H1 (cell line): ENCODE data around the gene GNG12. TPM values are rescaled to one million over a fixed set of nuclear protein-coding genes. Genes with fewer than 3 reads are reported as not detected.

Experiments
- CTCF ChIA-PET: fragments of 300-600 bp; sonication (Branson Sonifier 250); formaldehyde crosslinking; loops from one replicate; lab custom pipeline; 2021; ENCODE audit not compliant: partially characterized antibody; lab: Charles Lee
- POLR2A ChIA-PET: fragments of 300-600 bp; sonication (Branson Sonifier 250); formaldehyde crosslinking; loops from one replicate; lab custom pipeline; 2021; ENCODE audit warnings: inconsistent platforms; ENCODE audit not compliant: partially characterized antibody; lab: Charles Lee
- DNase-seq, 2 experiments: peaks; one replicate each; pipeline versions ENCODE4 v3.0.0 to v3.0.0-alpha.2; 2010 to 2022; ENCODE audit warnings: low spot score in 2 of 2, low read depth in 1 of 2, mixed read lengths in 1 of 2
- FAIRE-seq: peaks from 2 replicates; lab custom pipeline; 2011; peaks lifted over from hg19 to GRCh38; lab: Jason Lieb, UNC
- H2AFZ ChIP-seq: 2 replicates; pipeline ENCODE4 v1.8.1; 2012; ENCODE audit warnings: low read length, inconsistent platforms
- H2AK5ac ChIP-seq: 2 replicates; pipeline ENCODE4 v1.6.1; 2013; ENCODE audit warnings: low read depth, low read length
- H2BK120ac ChIP-seq: replicated peaks from 2 replicates; pipeline ENCODE3; 2013; ENCODE audit warnings: low read depth, low read length, inconsistent platforms
- H2BK12ac ChIP-seq: 2 replicates; pipeline ENCODE4 v1.6.1; 2013; ENCODE audit warnings: low read depth, low read length
- H2BK15ac ChIP-seq: 2 replicates; pipeline ENCODE4 v1.6.1; 2013; ENCODE audit warnings: low read length
- H2BK20ac ChIP-seq: 2 replicates; pipeline ENCODE4 v1.6.1; 2013; ENCODE audit warnings: low read length
- H2BK5ac ChIP-seq: 2 replicates; pipeline ENCODE4 v1.6.1; 2013; ENCODE audit warnings: low read depth, low read length
- H3K14ac ChIP-seq: 2 replicates; pipeline ENCODE4 v1.6.1; 2013; ENCODE audit warnings: inconsistent platforms; ENCODE audit not compliant: insufficient read length
- H3K18ac ChIP-seq: 2 replicates; pipeline ENCODE4 v1.6.1; 2013; ENCODE audit warnings: low read length; ENCODE audit errors: extremely low read depth
- H3K23ac ChIP-seq: 2 replicates; pipeline ENCODE4 v1.6.1; 2013; ENCODE audit warnings: inconsistent platforms; ENCODE audit not compliant: insufficient read length
- H3K23me2 ChIP-seq: 2 replicates; pipeline ENCODE4 v1.6.1; 2013; ENCODE audit warnings: low read depth, low read length
- H3K27ac ChIP-seq: 2 replicates; pipeline ENCODE4 v1.6.1; 2011; ENCODE audit warnings: low read depth, low read length, inconsistent platforms
- H3K27me3 ChIP-seq, 4 experiments: replicated peaks in 1 of 4; 1 replicate in 1 of 4; 2 replicates in 3 of 4; pipeline versions ENCODE4 v1.6.1 to v1.8.1; 2011 to 2013; ENCODE audit warnings: low read length in 3 of 4, mild to moderate bottlenecking in 3 of 4, inconsistent platforms in 2 of 4, mixed read lengths in 2 of 4, moderate library complexity in 1 of 4; ENCODE audit not compliant: control insufficient read depth in 3 of 4, insufficient read depth in 3 of 4; ENCODE audit errors: extremely low read depth in 1 of 4
- H3K36me3 ChIP-seq, 4 experiments: 2 replicates each; pipeline versions ENCODE4 v1.6.1 to v1.8.1; 2011 to 2013; ENCODE audit warnings: mild to moderate bottlenecking in 4 of 4, low read length in 3 of 4, moderate library complexity in 2 of 4, control low read depth in 1 of 4, inconsistent platforms in 1 of 4; ENCODE audit not compliant: insufficient read depth in 4 of 4, control insufficient read depth in 2 of 4
- H3K4ac ChIP-seq: replicated peaks from 2 replicates; pipeline ENCODE3; 2013; ENCODE audit warnings: low read length, low read depth, mixed read lengths, inconsistent platforms; ENCODE audit not compliant: insufficient read length
- H3K4me1 ChIP-seq, 4 experiments: replicated peaks in 1 of 4; 1 replicate in 1 of 4; 2 replicates in 3 of 4; pipeline versions ENCODE4 v1.6.1 to v1.8.1; 2011 to 2013; ENCODE audit warnings: low read length in 3 of 4, inconsistent platforms in 2 of 4, mixed read lengths in 1 of 4; ENCODE audit not compliant: insufficient read depth in 4 of 4, control insufficient read depth in 3 of 4
- H3K4me2 ChIP-seq, 2 experiments: 2 replicates each; pipeline versions ENCODE4 v1.6.1 to v1.8.1; 2011 to 2013; ENCODE audit warnings: low read depth in 2 of 2, low read length in 2 of 2, control low read depth in 1 of 2, inconsistent platforms in 1 of 2, mild to moderate bottlenecking in 1 of 2; ENCODE audit not compliant: insufficient read depth in 1 of 2
- H3K4me3 ChIP-seq, 4 experiments: fragments of 200-600, 300-600 bp in 1 of 4; sonication (generic), shearing (Covaris generic), sonication (Bioruptor Twin) in 1 of 4; 2 replicates each; pipeline versions ENCODE4 v1.5.1 to v1.8.1; 2011 to 2016; ENCODE audit warnings: low read length in 4 of 4, low read depth in 3 of 4, control low read depth in 2 of 4, inconsistent platforms in 2 of 4, mild to moderate bottlenecking in 2 of 4, mixed read lengths in 1 of 4, moderate library complexity in 1 of 4; ENCODE audit not compliant: insufficient read depth in 2 of 4; ENCODE audit errors: extremely low read depth in 1 of 4
- H3K56ac ChIP-seq: replicated peaks from 2 replicates; pipeline ENCODE3; 2013; ENCODE audit warnings: low read depth, mild to moderate bottlenecking, mixed read lengths, low read length, inconsistent platforms; ENCODE audit not compliant: insufficient read length
- H3K79me1 ChIP-seq: 2 replicates; pipeline ENCODE4 v1.6.1; 2013; ENCODE audit warnings: low read depth, low read length, control low read depth
- H3K79me2 ChIP-seq, 2 experiments: 2 replicates each; pipeline versions ENCODE4 v1.6.1 to v1.8.1; 2012 to 2013; ENCODE audit warnings: low read length in 2 of 2, mild to moderate bottlenecking in 2 of 2, inconsistent platforms in 1 of 2; ENCODE audit not compliant: insufficient read depth in 2 of 2, control insufficient read depth in 1 of 2
- H3K9ac ChIP-seq, 4 experiments: replicated peaks in 1 of 4; 1 replicate in 1 of 4; 2 replicates in 3 of 4; pipeline versions ENCODE4 v1.6.1 to v1.8.1; 2011 to 2013; ENCODE audit warnings: low read depth in 3 of 4, low read length in 3 of 4, control low read depth in 2 of 4, mild to moderate bottlenecking in 2 of 4, moderate library complexity in 2 of 4, inconsistent platforms in 1 of 4; ENCODE audit errors: extremely low read depth in 1 of 4
- H3K9me3 ChIP-seq, 2 experiments: 2 replicates each; pipeline versions ENCODE4 v1.6.1 to v1.8.1; 2012 to 2013; ENCODE audit warnings: mild to moderate bottlenecking in 2 of 2, moderate library complexity in 2 of 2, control low read depth in 1 of 2, inconsistent platforms in 1 of 2, low read depth in 1 of 2, low read length in 1 of 2, mixed read lengths in 1 of 2; ENCODE audit not compliant: insufficient read depth in 2 of 2
- H4K20me1 ChIP-seq, 2 experiments: replicated peaks in 1 of 2; 2 replicates each; pipeline versions ENCODE3 to v1.8.1; 2011 to 2013; ENCODE audit warnings: inconsistent platforms in 2 of 2, low read length in 2 of 2, mild to moderate bottlenecking in 1 of 2; ENCODE audit not compliant: insufficient read depth in 2 of 2, control insufficient read depth in 1 of 2
- H4K5ac ChIP-seq: 2 replicates; pipeline ENCODE4 v1.6.1; 2013; ENCODE audit warnings: low read length, low read depth, mixed read lengths, inconsistent platforms; ENCODE audit not compliant: insufficient read length
- H4K8ac ChIP-seq: 2 replicates; pipeline ENCODE4 v1.8.0; 2013; ENCODE audit warnings: mild to moderate bottlenecking, moderate library complexity, low read length, inconsistent platforms; ENCODE audit not compliant: insufficient read depth; ENCODE audit errors: extremely low read depth
- H4K91ac ChIP-seq: replicated peaks from 2 replicates; pipeline ENCODE3; 2013; ENCODE audit warnings: low read length, mixed read lengths, inconsistent platforms; ENCODE audit not compliant: insufficient read length
- BACH1 ChIP-seq: IDR thresholded peaks from 2 replicates; pipeline ENCODE4 v1.6.1; 2012; ENCODE audit warnings: low read length, improper control_type of control experiment
- SIRT6 ChIP-seq: IDR thresholded peaks from one replicate; pipeline ENCODE4 v1.7.1; 2012; ENCODE audit warnings: low read length, inconsistent platforms
- polyA plus RNA-seq, 7 experiments: library from polyadenylated mRNA; depleted of rRNA in 3 of 7; stranded (reverse) in 5 of 7; unstranded in 2 of 7; fragments of >200 nt in 5 of 7; fragments of 200-250 nt in 2 of 7; gene quantifications; 1 replicate in 5 of 7; 2 replicates in 1 of 7; 4 replicates in 1 of 7; pipeline versions ENCODE4 v1.2.1 to v1.2.3, GENCODE V29; 2011 to 2013; ENCODE audit warnings: missing spikeins in 2 of 7, mixed read lengths in 2 of 7
- total RNA-seq: library from RNA; stranded (reverse); fragmentation: NEBNext Ultra II Directional; extraction: Animal tissue kit (Norgen Biotek cat#: 25700); gene quantifications from 2 replicates; pipeline ENCODE4 v1.2.1, GENCODE V29; 2021
- TF ChIP-seq, protein P1 (sequence below): IDR thresholded peaks from 2 replicates; pipeline ENCODE4 v1.6.1; 2011; ENCODE audit warnings: low read length, improper control_type of control experiment
- TF ChIP-seq, protein P2 (sequence below): IDR thresholded peaks from 2 replicates; pipeline ENCODE4 v1.6.1; 2012; ENCODE audit warnings: low read length, inconsistent platforms

Gene GNG12
- total and polyA plus RNA-seq, 2 of the 8 experiments (the other 6 are each of a cell fraction or from before 2014, with no cell fraction given) = 11.4 to 35.8 TPM

- H2BK12ac ChIP-seq = no peak overlapping the region
- ChIA-PET POLR2A (no interaction called here), CTCF (interaction anchor here (1.5 to 1.7 kb wide), 2 partner anchors 9 to 273 kb away, joined by 3 to 4 read pairs; no protein-coding TSS in a partner anchor)
- no peak for DNase-seq
- no peaks in the 10 kb centered on the region for H3K79me1 ChIP-seq
- H2BK5ac ChIP-seq = no peak overlapping the region
- H3K27me3 ChIP-seq = no peaks in the 10 kb centered on the region
- no peak overlapping the region for H2AFZ ChIP-seq
- no peak overlapping the region for H4K91ac ChIP-seq
- no peak overlapping the region for H2AK5ac ChIP-seq
- H3K4me1 ChIP-seq = peaks cover 5 to 25% (median 18%) of the 10 kb centered on the region in 4 experiments; a peak in 6 of 7 replicates
- no peaks in the 10 kb centered on the region for H4K20me1 ChIP-seq
- H3K23ac ChIP-seq = no peak overlapping the region
- FAIRE-seq = no peak
- no peaks in the 10 kb centered on the region for H3K9me3 ChIP-seq
- no peaks in the 10 kb centered on the region for H3K23me2 ChIP-seq
- no peak overlapping the region for H3K56ac ChIP-seq
- no peak overlapping the region for H4K8ac ChIP-seq
- no peak overlapping the region for H3K4me3 ChIP-seq
- no peak overlapping the region for H2BK15ac ChIP-seq
- H3K27ac ChIP-seq = no peak overlapping the region
- H3K79me2 ChIP-seq = no peaks in the 10 kb centered on the region
- no peak overlapping the region for H3K9ac ChIP-seq
- no peak overlapping the region for H2BK20ac ChIP-seq
- H2BK120ac ChIP-seq = no peak overlapping the region
- no peaks in the 10 kb centered on the region for H3K36me3 ChIP-seq
- no peak overlapping the region for H4K5ac ChIP-seq
- no peak overlapping the region for H3K18ac ChIP-seq
- H3K4me2 ChIP-seq = no peak overlapping the region
- no peak overlapping the region for H3K14ac ChIP-seq
- no peak overlapping the region for H3K4ac ChIP-seq
- TF ChIP-seq, protein P1, sequence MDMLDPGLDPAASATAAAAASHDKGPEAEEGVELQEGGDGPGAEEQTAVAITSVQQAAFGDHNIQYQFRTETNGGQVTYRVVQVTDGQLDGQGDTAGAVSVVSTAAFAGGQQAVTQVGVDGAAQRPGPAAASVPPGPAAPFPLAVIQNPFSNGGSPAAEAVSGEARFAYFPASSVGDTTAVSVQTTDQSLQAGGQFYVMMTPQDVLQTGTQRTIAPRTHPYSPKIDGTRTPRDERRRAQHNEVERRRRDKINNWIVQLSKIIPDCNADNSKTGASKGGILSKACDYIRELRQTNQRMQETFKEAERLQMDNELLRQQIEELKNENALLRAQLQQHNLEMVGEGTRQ = no peak
- TF ChIP-seq BACH1 (no peak), SIRT6 (no peak)
- TF ChIP-seq, protein P2, sequence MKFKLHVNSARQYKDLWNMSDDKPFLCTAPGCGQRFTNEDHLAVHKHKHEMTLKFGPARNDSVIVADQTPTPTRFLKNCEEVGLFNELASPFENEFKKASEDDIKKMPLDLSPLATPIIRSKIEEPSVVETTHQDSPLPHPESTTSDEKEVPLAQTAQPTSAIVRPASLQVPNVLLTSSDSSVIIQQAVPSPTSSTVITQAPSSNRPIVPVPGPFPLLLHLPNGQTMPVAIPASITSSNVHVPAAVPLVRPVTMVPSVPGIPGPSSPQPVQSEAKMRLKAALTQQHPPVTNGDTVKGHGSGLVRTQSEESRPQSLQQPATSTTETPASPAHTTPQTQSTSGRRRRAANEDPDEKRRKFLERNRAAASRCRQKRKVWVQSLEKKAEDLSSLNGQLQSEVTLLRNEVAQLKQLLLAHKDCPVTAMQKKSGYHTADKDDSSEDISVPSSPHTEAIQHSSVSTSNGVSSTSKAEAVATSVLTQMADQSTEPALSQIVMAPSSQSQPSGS = no peak
Measured at GRCh38 chr1:67843746-67844145, 10.5 kb upstream of the GNG12 start.
